Measurements from ENCODE around the gene PPP2R5C.

PPP2R5C gene

DNA sequence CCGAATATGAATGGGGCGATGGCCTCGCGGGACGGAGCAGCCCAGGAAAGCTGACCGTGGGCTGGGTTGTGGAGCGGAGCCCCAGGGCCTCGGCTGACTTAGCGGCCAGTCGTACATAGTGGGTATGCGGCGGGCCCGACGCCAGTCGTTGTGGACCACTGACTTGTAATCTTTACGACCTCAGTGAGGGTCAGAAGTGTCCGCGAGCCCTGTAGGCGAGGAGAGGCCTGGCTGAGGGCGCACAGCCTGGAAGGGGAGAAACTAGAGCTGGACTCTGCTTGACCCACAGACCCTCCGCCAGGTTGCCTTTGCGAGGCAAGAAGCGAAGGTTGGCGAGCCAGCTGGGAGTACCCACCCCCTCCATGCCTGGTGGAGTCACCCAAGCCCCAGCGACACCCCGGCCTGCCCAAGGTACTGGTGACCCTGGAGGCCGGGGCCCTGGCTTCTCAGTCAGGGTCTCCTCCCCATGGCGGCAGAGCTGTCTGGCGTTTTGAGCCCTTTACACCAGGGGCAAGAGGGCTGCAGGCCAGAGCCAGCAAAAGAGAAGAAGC is 187.2 kb downstream of the PPP2R5C start:
- in situ Hi-C loops (cut with MboI; ENCODE audit: low pct_unique_long_range_greater_than_20kb, low sequenced_read_pairs), result no loop called here
- DNase-seq, result no peak

DNA sequence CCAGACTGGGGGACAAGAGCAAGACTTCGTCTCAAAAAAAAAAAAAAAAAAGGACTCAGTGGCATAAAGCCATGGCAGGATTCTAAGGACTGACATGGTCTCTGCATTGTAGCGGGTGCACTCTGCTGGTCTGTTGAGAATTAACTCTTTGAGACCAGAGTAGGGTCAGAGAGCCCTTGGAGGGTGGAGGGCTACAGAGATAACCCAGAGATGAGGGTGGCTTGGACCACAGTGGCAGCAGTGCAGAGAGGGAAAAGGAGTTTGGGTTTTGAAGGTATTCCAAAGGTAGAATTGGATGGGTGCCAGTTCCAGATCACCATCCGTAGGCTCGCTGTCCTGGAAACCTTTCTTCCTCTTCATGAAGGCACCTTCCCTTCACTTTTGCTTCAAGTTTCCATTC is 188.6 kb downstream of the PPP2R5C start:
- in situ Hi-C loops (cut with MboI; ENCODE audit: low pct_unique_long_range_greater_than_20kb, low sequenced_read_pairs), result no loop called here
- no peak for DNase-seq

DNA sequence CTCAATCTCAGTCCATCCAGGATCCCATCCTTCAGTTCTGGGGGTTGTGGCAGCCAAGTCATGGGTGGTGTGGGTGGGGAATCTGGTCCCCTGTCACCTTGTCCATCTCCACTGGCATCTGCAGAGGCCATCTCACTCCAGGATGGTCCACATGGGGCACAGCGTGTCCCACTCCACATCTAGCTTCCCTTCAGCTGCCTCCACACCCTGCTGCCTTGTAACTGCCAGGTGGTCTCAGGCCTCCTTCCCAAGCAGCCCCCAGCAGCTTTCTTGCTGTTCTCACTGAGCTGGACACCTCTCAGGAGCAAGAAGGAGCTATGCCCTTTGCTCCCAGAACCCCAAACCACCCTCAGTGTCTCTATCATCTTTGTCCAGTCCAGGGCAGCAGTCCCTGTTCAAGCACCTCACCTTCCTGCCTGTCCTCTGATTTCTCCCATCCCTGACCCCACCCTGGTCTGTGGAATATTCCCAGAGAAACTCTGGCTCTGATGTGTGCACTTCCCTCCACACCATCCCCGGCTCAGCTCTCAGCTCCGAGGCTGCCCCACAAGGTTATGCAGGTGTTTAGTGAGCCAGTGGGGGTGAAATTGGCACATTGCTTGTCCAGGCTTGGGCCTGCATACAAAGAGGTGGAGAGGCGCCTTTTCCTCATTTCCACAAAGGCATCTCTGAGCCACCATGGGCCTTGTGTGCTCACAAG is 189.2 kb downstream of the PPP2R5C start:
- no peak for DNase-seq
- in situ Hi-C loops (cut with MboI; ENCODE audit: low pct_unique_long_range_greater_than_20kb, low sequenced_read_pairs), result no loop called here

DNA sequence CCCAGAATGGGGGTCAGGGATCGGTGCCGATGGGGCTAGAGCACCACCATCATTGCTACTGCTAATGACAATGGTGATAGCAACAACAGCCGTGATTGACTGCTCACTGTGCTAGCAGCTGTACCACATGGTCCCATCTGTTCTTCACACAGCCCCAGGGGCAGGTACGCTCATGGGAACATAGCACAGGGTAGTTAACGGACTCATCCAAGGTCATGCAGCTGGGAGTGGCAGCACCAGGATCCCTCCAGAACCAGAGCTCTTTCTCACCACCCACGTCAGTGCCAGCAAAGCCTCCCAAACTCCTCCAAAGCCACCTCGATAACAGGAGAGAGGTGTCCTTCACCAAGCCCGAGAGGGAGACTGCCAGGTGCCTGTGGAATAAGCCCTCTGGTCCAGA is 191.6 kb downstream of the PPP2R5C start:
- in situ Hi-C loops (cut with MboI; ENCODE audit: low pct_unique_long_range_greater_than_20kb, low sequenced_read_pairs), result no loop called here
- no peak for DNase-seq

DNA sequence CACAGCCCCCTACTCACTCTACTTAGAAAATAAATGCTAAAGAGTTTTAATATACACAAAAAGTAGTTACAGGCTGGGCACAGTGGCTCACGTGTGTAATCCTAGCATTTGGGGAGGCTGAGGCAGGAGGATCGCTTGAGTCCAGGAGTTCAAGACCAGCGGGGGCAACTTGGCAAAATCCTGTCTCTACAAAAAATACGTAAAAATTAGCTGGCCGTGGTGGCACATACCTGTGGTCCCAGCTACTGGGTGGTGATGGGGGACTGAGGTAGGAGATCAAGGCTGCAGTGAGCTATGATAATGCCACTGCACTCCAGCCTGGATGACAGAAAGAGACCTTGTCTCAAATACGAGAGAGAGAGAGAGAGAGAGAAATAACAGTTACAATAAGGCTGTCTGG is 193.0 kb downstream of the PPP2R5C start:
- in situ Hi-C loops (cut with MboI; ENCODE audit: low pct_unique_long_range_greater_than_20kb, low sequenced_read_pairs), result no loop called here
- no peak for DNase-seq

DNA sequence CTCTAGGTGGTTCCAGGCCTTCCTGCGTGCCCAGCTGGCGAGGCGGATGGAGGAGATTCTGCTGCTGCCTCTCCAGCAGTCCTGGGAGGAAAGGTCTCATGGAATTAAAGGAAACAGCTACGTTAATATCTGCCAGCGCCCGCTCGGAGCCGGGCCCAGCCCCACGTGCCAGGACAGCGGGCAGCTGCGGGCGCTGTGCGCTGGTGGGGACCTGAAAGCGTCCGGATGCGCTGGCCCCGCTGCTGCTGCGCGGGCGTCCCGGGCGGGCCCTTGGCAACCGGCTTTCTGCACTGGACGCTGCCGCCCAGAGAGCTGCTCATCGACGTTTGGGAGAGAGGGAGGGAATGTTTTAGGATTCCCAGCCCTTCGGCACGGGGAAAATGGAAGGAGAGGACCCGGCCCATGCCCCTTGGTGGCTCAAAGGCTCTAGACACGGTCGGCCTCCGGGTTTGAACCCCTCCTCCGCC is 194.2 kb downstream of the PPP2R5C start:
- in situ Hi-C loops (cut with MboI; ENCODE audit: low pct_unique_long_range_greater_than_20kb, low sequenced_read_pairs), result no loop called here

DNA sequence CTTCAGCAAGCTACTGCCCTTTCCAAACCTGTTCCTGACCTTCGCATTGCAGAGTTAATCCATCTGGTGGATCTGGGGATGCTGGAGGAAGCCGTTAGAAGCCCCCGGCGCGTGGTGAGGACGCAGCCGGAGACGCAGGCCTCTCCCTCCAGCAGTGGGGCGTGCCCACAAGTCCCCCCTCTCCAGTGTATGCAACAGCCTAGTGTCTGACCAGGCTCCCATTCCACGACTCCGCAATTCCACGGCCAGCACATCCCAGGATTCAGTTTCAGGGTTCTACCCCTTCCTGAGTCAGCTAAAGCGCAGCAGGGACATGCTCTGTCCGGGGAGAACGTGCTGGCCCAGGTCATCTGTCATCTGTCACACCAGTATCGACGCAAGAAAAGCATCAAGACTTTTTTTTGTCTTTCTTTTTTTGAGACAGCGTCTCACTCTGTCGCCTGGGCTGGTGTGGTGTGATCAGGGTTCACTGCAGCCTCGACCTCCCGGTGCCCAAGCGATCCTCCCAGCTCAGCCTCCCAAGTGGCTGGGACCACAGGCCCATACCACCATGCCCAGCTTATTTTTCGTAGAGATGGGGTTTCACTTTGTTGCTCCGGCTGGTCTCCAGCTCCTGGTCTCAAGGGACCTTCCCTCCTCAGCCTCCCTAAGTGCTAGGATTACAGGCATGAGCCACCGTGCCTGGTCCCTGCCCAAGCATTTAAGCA is 194.8 kb downstream of the PPP2R5C start:
- no peak for DNase-seq
- in situ Hi-C loops (cut with MboI; ENCODE audit: low pct_unique_long_range_greater_than_20kb, low sequenced_read_pairs), result no loop called here

More for the DNA sequence above, 194.2 kb downstream of the PPP2R5C start:
- no peak for DNase-seq

DNA sequence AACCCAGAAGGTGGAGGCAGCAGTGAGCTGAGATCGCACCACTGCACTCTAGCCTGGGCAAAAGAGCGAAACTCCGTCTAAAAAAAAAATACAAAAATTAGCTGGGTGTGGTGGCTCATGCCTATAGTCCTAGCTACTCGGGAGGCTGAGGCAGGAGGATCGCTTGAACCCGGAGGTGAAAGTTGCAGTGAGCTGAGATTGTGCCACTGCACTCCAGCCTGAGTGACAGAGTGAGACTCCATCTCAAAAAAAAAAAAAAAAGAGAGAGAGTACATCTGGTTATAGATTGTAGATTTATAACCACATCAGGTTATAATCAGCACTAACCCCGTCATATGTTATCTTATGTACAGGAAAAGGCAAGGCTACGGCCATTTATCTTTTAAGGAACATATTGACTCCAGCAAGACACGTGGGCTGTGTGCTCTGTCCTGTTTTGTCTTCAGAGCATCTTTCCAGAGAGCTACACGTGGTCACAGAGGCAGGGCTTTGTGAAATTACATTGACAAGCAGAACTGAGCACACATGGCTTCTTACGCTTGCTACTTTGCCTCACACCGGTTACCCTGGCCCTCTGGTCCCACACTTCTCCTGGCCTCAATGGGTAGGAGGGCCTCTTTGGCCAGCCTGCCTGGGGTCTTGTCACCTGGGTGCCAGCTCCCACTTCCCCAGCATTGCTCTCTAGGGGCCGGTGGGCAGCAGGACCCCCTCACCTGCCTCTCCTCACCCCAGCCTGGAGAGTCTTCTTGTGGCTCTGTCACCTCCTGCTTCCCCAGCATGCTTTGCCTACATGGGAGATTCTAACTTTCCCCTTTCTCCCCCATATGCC is 196.1 kb downstream of the PPP2R5C start:
- no peak for DNase-seq
- in situ Hi-C loops (cut with MboI; ENCODE audit: low pct_unique_long_range_greater_than_20kb, low sequenced_read_pairs), result no loop called here

DNA sequence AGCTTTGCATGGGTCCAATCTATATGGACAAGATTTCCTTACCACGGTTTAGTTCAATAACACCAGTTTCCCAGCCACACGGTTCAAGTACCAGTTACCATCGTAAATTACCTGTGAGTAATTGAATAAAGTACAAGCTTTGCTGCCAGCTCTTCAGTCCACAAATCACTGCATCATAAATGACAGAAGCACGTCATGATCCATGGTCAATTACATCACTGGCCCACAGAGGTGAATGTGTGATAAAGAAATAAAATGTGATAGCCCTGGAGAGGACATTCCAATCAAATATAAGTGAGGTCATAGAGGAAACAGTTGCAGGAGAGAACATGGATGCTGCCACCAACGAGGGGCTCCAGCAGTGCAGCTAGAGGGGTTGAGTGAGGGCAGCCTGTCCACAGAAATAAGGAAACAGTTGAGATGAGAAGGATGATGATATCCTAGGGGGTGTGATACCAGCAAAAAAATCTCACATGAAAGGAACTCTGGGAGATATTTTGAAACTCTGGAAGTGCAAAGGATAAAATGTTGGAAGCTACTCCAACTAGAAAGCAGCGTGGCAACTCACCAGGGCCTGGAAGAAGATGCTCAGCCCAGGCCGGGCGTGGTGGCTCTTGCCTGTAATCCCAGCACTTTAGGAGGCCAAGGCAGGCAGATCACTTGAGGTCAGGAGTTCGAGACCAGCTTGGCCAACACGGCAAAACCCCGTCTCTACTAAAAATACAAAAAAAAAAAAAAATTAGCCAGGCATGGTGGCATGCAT is 197.1 kb downstream of the PPP2R5C start:
- in situ Hi-C loops (cut with MboI; ENCODE audit: low pct_unique_long_range_greater_than_20kb, low sequenced_read_pairs), result no loop called here
- no peak for DNase-seq

DNA sequence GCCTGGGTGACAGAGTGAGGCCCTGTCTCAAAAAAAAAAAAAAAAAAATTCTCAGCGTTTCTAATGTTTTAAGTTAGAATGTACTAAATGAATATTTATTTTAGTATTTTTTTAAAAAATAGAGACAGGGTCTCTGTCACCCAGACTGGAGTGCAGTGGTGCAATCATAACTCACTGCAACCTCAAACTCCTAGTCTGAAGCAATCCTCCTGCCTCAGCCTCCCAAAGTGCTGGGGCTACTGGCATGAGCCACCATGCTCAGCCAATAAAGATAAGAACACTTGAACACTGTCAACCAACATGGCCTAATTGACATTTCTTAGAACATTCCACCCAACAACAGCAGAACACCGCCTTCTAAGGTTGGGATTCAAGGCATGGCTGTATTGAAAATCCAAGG is 197.8 kb downstream of the PPP2R5C start:
- in situ Hi-C loops (cut with MboI; ENCODE audit: low pct_unique_long_range_greater_than_20kb, low sequenced_read_pairs), result no loop called here

DNA sequence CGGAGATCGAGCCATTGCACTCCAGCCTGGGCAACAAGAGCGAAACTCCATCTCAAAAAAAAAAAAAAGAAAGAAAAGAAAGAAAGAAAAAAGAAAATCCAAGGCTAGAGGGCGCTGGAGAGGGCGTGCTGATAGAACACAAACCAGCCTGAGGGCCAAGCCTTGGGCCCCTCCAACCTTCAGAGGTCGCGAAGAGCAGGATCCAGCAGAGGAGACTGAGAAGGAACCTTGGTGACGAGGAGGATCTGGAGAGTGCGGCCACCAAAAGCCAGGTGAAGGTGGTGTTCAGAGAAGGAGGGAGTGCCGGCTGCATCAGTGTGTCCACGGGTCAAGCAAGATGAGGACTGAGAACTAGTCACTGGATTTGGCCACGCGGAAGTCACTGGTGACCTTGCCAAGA is 198.7 kb downstream of the PPP2R5C start:
- in situ Hi-C loops (cut with MboI; ENCODE audit: low pct_unique_long_range_greater_than_20kb, low sequenced_read_pairs), result no loop called here

More for the DNA sequence above, 197.8 kb downstream of the PPP2R5C start:
- DNase-seq, result no peak

DNA sequence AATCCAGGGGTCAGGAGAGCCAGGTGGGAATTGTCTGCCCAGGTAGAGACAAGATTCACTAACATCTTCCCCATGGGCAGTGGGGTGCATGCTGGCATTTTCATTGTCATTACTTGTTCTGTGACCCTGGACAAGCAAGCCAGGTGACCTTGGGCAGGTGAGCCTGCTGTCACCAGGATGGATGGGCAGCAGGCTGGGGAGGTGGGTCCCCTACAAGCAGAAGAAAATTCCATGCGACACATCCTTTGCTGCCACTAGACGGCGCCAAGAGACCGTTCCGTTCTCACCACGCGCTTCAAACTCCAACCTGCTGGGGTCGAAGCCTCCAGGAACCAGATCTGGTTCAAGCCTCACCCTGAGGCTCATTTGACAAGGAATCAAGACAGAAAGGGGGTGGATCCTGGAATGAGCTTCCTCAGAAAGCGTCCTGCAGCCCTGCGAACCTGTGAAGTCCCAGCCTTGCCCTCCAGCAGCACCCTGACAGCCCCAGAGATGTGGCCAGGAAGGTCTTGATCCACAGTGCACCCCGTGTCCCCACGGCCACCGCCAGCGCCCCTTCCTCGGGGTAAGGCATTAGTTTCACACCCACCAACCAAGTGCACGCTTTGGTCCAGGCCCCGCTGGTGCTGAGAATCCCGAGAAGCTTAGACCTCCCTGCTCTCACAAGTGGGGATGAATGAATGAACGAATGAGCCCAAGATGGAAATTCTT is 199.7 kb downstream of the PPP2R5C start:
- in situ Hi-C loops (cut with MboI; ENCODE audit: low pct_unique_long_range_greater_than_20kb, low sequenced_read_pairs), result no loop called here
- peak; percentile 83 for DNase-seq

More for the DNA sequence above, 198.7 kb downstream of the PPP2R5C start:
- peak; percentile 69 for DNase-seq

DNA sequence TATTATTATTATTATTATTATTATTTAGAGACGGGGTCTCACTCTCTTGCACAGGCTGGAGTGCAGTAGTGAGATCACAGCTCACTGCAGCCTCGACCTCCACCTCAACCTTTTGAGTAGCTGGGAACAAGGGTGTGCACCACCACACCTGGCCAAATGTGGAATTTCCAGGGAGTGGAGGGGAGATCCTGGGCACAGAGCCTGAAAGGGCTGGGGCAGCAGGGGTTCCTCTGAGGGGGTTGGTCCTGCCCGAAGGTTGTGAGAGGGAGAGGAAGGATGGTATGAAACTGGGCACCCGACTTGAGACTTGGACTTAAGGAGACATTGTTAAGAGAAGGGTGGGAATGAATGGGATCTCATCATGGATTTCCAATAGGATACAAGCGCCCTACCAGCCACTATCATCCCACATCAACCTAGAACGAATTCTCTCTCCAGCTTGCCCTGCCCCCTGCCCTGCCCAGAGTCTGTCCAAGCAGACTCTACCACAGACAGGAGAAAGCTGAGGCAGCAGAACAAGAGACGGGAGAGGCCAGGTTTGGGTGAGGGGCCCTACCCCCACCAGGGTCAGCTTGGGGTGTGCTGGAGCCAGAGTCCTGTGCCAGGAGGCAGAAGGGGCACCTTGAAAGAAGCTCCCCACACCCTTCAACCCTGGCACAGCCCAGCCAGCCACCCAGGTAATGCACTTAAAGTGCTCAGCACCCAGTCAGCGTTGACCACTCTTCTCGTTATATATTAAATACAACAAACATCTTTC is 200.4 kb downstream of the PPP2R5C start:
- in situ Hi-C loops (cut with MboI; ENCODE audit: low pct_unique_long_range_greater_than_20kb, low sequenced_read_pairs), result no loop called here
- no peak for DNase-seq

DNA sequence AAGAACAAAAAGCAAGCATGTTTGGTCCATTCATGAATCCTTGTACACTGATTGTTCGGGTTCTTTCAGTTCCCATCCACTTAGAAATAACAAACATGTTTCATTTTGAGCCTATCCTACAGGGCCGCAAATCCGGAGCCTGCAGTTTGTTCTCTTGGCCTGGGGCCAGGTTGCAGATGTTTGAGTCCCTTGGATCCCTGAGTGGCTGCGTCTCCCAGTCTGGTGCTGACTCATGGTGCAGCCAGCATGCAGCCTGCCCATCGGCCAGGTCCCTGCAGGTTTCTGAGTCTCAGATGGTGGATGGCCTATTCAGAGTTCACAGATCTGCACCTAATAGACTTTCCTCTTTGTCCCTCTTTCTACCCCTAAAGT is 201.0 kb downstream of the PPP2R5C start:
- in situ Hi-C loops (cut with MboI; ENCODE audit: low pct_unique_long_range_greater_than_20kb, low sequenced_read_pairs), result no loop called here
- no peak for DNase-seq

DNA sequence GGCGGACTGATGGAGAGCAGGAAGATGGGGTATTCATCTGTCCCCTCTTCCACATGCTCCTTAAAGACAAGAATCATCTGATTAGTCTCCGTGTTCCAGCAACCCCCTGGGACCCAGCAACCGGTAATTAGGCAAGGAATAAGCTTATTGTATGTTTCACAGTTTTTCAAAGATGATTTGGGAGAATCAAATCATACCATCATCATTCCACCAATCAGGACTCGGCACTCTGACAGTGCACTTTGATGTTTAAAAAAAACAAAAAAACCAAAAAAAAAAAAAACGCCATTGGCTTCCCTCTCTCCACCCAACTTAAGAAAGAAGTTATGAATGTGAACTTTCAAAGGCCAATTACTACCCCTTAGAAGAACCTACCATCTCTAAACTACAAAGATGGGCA is 201.5 kb downstream of the PPP2R5C start:
- no peak for DNase-seq
- in situ Hi-C loops (cut with MboI; ENCODE audit: low pct_unique_long_range_greater_than_20kb, low sequenced_read_pairs), result no loop called here

DNA sequence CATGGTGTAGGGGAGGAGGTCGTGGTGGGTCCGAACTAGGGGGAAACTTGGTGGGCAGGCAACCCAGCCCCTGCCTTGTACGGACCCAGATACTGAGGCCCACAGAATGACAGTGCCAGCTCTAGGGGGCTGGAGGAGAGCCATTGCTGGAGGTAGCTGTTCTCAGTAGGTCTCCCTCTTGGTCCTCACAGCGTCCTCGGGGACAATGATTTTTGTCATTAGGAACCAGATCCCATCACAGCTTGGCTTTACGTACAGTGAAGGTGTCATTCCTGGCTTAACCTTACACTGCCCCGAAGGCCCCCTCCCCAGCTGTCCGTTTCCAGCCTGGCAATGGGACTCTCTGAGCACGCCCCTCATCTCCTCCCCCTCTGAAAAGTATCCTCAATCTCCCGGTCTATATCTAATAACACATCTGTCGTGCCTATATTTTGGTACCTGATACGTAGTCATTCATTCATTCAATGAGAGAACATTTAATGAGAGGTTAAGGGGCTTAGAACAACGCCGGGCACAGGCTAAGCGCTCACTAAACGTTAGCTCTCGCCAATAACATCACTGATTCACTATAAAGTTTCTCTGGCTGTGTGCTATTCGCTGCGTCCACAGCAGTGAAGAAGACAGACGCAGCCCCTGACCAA is 202.3 kb downstream of the PPP2R5C start:
- DNase-seq, result no peak
- in situ Hi-C loops (cut with MboI; ENCODE audit: low pct_unique_long_range_greater_than_20kb, low sequenced_read_pairs), result no loop called here

All from KBM-7 (cell line).